ENCODE measurements around the gene TRPV2.
"Not testable (repeated sequence)": the region's sequence is repeated elsewhere in the genome, so short reads cannot be mapped to it uniquely, and the experiment has no call there.

DNA sequence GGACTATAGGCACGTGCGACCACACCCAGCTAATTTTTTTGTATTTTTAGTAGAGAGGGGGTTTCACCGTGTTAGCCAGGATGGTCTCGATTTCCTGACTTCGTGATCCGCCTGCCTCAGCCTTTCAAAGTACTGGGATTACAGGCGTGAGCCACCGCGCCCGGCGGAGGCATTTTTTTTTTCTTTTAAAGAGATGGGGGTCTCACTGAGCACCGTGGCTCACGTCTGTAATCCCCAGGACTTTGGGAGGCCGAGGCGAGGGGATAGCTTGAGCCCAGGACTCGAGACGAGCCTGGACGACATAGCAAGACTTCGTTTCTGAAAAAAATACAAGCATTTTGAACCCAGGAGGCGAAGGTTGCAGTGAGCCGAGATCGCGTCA lies 29.3 kb upstream of the TRPV2 start:
- TF ChIP-seq POLR2A (IDR thresholded peaks at IDR 0.05; ENCODE audit: low read depth, low read length); POLR2AphosphoS5 (IDR thresholded peaks at IDR 0.05; ENCODE audit: low read depth, low read length); TAF1 (IDR thresholded peaks at IDR 0.05; ENCODE audit: borderline replicate concordance, low read depth, low read length): not testable (repeated sequence)
